Measurements from ENCODE around the gene UBE2I.
A peak's percentile ranks its signal among the peaks of the same experiment; 100 is the strongest.
"Not testable (repeated sequence)": the region's sequence is repeated elsewhere in the genome, so short reads cannot be mapped to it uniquely, and the experiment has no call there.

Gene UBE2I

GRCh38 chr16:1288813-1289476 is 20.5 kb upstream of the UBE2I start:
- H3K27me3 ChIP-seq (ENCODE audit: control insufficient read depth, insufficient read depth, low read length): peaks cover 69% of the 10 kb centered on the region
- H3K4me1 ChIP-seq (ENCODE audit: control insufficient read depth, insufficient read depth, low read length): no peaks in the 10 kb centered on the region
- no peaks in the 10 kb centered on the region for H3K9me3 ChIP-seq (replicated peaks; ENCODE audit: low read length)
- no peaks in the 10 kb centered on the region for H3K36me3 ChIP-seq (ENCODE audit: insufficient read depth, low read length)
- no peak overlapping the region for H3K4me3 ChIP-seq (ENCODE audit: low read length)
- no peak overlapping the region for H3K9ac ChIP-seq (ENCODE audit: low read depth, low read length)
- no peak overlapping the region for H3K4me2 ChIP-seq (ENCODE audit: low read length)

GRCh38 chr16:1289477-1289866 is 20.0 kb upstream of the UBE2I start:
- Histone ChIP-seq H3K9ac (ENCODE audit: low read depth, low read length) (no peak overlapping the region), H3K4me3 (ENCODE audit: low read length) (no peak overlapping the region), H3K27me3 (ENCODE audit: control insufficient read depth, insufficient read depth, low read length) (peaks cover 66% of the 10 kb centered on the region), H3K4me1 (ENCODE audit: control insufficient read depth, insufficient read depth, low read length) (no peaks in the 10 kb centered on the region), H3K9me3 (replicated peaks; ENCODE audit: low read length) (no peaks in the 10 kb centered on the region), H3K36me3 (ENCODE audit: insufficient read depth, low read length) (no peaks in the 10 kb centered on the region), H3K4me2 (ENCODE audit: low read length) (no peak overlapping the region)

GRCh38 chr16:1290063-1290501 is 19.4 kb upstream of the UBE2I start:
- Histone ChIP-seq H3K4me1 (ENCODE audit: control insufficient read depth, insufficient read depth, low read length) (no peaks in the 10 kb centered on the region), H3K36me3 (ENCODE audit: insufficient read depth, low read length) (no peaks in the 10 kb centered on the region), H3K4me3 (ENCODE audit: low read length) (no peak overlapping the region), H3K4me2 (ENCODE audit: low read length) (no peak overlapping the region), H3K9ac (ENCODE audit: low read depth, low read length) (no peak overlapping the region), H3K27me3 (ENCODE audit: control insufficient read depth, insufficient read depth, low read length) (peaks cover 66% of the 10 kb centered on the region), H3K9me3 (replicated peaks; ENCODE audit: low read length) (no peaks in the 10 kb centered on the region)

- H3K4me1 ChIP-seq (ENCODE audit: control insufficient read depth, insufficient read depth, low read length): no peaks in the 10 kb centered on the region
- H3K9me3 ChIP-seq (replicated peaks; ENCODE audit: low read length): no peaks in the 10 kb centered on the region
- no peak overlapping the region for H3K9ac ChIP-seq (ENCODE audit: low read depth, low read length)
- no peak overlapping the region for H3K4me3 ChIP-seq (ENCODE audit: low read length)
- H3K4me2 ChIP-seq (ENCODE audit: low read length): no peak overlapping the region
- H3K27me3 ChIP-seq (ENCODE audit: control insufficient read depth, insufficient read depth, low read length): peaks cover 68% of the 10 kb centered on the region
- H3K36me3 ChIP-seq (ENCODE audit: insufficient read depth, low read length): no peaks in the 10 kb centered on the region
Measured at GRCh38 chr16:1290860-1291575, 18.4 kb upstream of the UBE2I start.

- Histone ChIP-seq H3K27me3 (ENCODE audit: control insufficient read depth, insufficient read depth, low read length) (peaks cover 63% of the 10 kb centered on the region), H3K36me3 (ENCODE audit: insufficient read depth, low read length) (no peaks in the 10 kb centered on the region), H3K4me2 (ENCODE audit: low read length) (no peak overlapping the region), H3K9me3 (replicated peaks; ENCODE audit: low read length) (no peaks in the 10 kb centered on the region), H3K4me3 (ENCODE audit: low read length) (no peak overlapping the region), H3K4me1 (ENCODE audit: control insufficient read depth, insufficient read depth, low read length) (peaks cover under 1% of the 10 kb centered on the region), H3K9ac (ENCODE audit: low read depth, low read length) (no peak overlapping the region)
Measured at GRCh38 chr16:1291576-1291974, 17.9 kb upstream of the UBE2I start.

- H3K9ac ChIP-seq (ENCODE audit: low read depth, low read length); H3K36me3 ChIP-seq (ENCODE audit: insufficient read depth, low read length); H3K4me1 ChIP-seq (ENCODE audit: control insufficient read depth, insufficient read depth, low read length); H3K4me3 ChIP-seq (ENCODE audit: low read length); H3K9me3 ChIP-seq (replicated peaks; ENCODE audit: low read length); H3K4me2 ChIP-seq (ENCODE audit: low read length): not testable (repeated sequence)
- H3K27me3 ChIP-seq (ENCODE audit: control insufficient read depth, insufficient read depth, low read length): peaks cover 60% of the 10 kb centered on the region
Measured at GRCh38 chr16:1292208-1292607, 17.2 kb upstream of the UBE2I start.

GRCh38 chr16:1292808-1293207 is 16.6 kb upstream of the UBE2I start:
- H3K4me2 ChIP-seq (ENCODE audit: low read length); H3K9me3 ChIP-seq (replicated peaks; ENCODE audit: low read length); H3K4me1 ChIP-seq (ENCODE audit: control insufficient read depth, insufficient read depth, low read length); H3K36me3 ChIP-seq (ENCODE audit: insufficient read depth, low read length); H3K4me3 ChIP-seq (ENCODE audit: low read length); H3K9ac ChIP-seq (ENCODE audit: low read depth, low read length): not testable (repeated sequence)
- H3K27me3 ChIP-seq (ENCODE audit: control insufficient read depth, insufficient read depth, low read length): peaks cover 55% of the 10 kb centered on the region

- Histone ChIP-seq H3K4me2 (ENCODE audit: low read length) (no peak overlapping the region), H3K4me1 (ENCODE audit: control insufficient read depth, insufficient read depth, low read length) (peaks cover 9% of the 10 kb centered on the region), H3K9me3 (replicated peaks; ENCODE audit: low read length) (no peaks in the 10 kb centered on the region), H3K9ac (ENCODE audit: low read depth, low read length) (no peak overlapping the region), H3K27me3 (ENCODE audit: control insufficient read depth, insufficient read depth, low read length) (peaks cover 54% of the 10 kb centered on the region), H3K4me3 (ENCODE audit: low read length) (no peak overlapping the region), H3K36me3 (ENCODE audit: insufficient read depth, low read length) (no peaks in the 10 kb centered on the region)
Measured at GRCh38 chr16:1293921-1294656, 15.3 kb upstream of the UBE2I start.

- Histone ChIP-seq H3K4me3 (ENCODE audit: low read length) (no peak overlapping the region), H3K9ac (ENCODE audit: low read depth, low read length) (no peak overlapping the region), H3K36me3 (ENCODE audit: insufficient read depth, low read length) (no peaks in the 10 kb centered on the region), H3K4me2 (ENCODE audit: low read length) (no peak overlapping the region), H3K27me3 (ENCODE audit: control insufficient read depth, insufficient read depth, low read length) (peaks cover 53% of the 10 kb centered on the region), H3K4me1 (ENCODE audit: control insufficient read depth, insufficient read depth, low read length) (peaks cover 9% of the 10 kb centered on the region), H3K9me3 (replicated peaks; ENCODE audit: low read length) (no peaks in the 10 kb centered on the region)
Measured at GRCh38 chr16:1295465-1295864, 14.0 kb upstream of the UBE2I start.

- not testable (repeated sequence) for H3K36me3 ChIP-seq (ENCODE audit: insufficient read depth, low read length); H3K9ac ChIP-seq (ENCODE audit: low read depth, low read length); H3K4me1 ChIP-seq (ENCODE audit: control insufficient read depth, insufficient read depth, low read length); H3K9me3 ChIP-seq (replicated peaks; ENCODE audit: low read length); H3K4me3 ChIP-seq (ENCODE audit: low read length)
- H3K4me2 ChIP-seq (ENCODE audit: low read length): peak overlapping the region; percentile 34
- peaks cover 44% of the 10 kb centered on the region for H3K27me3 ChIP-seq (ENCODE audit: control insufficient read depth, insufficient read depth, low read length)
Measured at GRCh38 chr16:1296688-1297017, 12.8 kb upstream of the UBE2I start.

GRCh38 chr16:1297018-1297696 is 12.3 kb upstream of the UBE2I start:
- Histone ChIP-seq H3K4me2 (ENCODE audit: low read length) (peak overlapping the region; percentile 34), H3K4me3 (ENCODE audit: low read length) (no peak overlapping the region)

More at GRCh38 chr16:1297018-1297696, 12.3 kb upstream of the UBE2I start:
- peak overlapping the region; percentile 38 for H3K9ac ChIP-seq (ENCODE audit: low read depth, low read length)
- no peaks in the 10 kb centered on the region for H3K9me3 ChIP-seq (replicated peaks; ENCODE audit: low read length)
- H3K36me3 ChIP-seq (ENCODE audit: insufficient read depth, low read length): no peaks in the 10 kb centered on the region
- peaks cover 9% of the 10 kb centered on the region for H3K4me1 ChIP-seq (ENCODE audit: control insufficient read depth, insufficient read depth, low read length)
- H3K27me3 ChIP-seq (ENCODE audit: control insufficient read depth, insufficient read depth, low read length): peaks cover 41% of the 10 kb centered on the region
